ENCODE results near the gene TTYH1. TPM values are rescaled to one million over a fixed set of nuclear protein-coding genes. Genes with fewer than 3 reads are reported as not detected.

TTYH1 gene
- total and polyA plus RNA-seq, 2 of the 8 experiments (the other 6 are each of a cell fraction or from before 2014, with no cell fraction given), result 26.7 to 46.5 TPM

DNA sequence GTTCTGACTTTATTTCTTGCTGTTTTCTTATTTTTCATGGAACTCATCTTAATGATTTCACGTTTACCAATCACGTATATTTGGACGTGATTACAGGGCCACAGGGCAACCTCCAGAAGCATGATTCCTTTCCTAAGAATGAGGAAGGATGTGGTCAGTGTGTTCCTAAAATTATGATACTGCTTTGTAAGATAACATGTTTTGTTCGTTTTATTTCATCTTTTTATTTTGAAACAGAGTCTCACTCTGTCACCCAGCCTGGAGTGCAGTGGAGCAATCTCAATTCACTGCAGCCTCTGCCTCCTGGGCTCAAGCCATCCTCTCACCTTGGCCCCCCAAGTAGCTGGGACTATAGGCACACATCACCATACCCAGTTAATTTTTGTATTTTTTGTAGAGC lies 25.7 kb upstream of the TTYH1 start:
- ChIA-PET CTCF (ENCODE audit: partially characterized antibody) (interaction anchor here (0.7 to 7.1 kb wide), 12 partner anchors 20 to 123 kb away, joined by 3 to 109 read pairs (median 34); partner anchors contain the start of gene TTYH1), POLR2A (ENCODE audit: partially characterized antibody) (no interaction called here)
- peaks cover 0 to 2% (median 0%) of the 10 kb centered on the region in 4 experiments; a peak in 2 of 7 replicates for H3K27me3 ChIP-seq (replicated peaks in 1 of 4; ENCODE audit: control insufficient read depth in 3 of 4, extremely low read depth in 1 of 4, insufficient read depth in 3 of 4, low read length in 3 of 4)
- no peak overlapping the region for H3K14ac ChIP-seq (ENCODE audit: insufficient read length)
- no peak for TF ChIP-seq KDM1A (IDR thresholded peaks at IDR 0.05; ENCODE audit: borderline replicate concordance, low read length)
- no peak for TF ChIP-seq ZNF274 (IDR thresholded peaks at IDR 0.05; ENCODE audit: borderline replicate concordance, extremely low read depth, low read length)
- no peak for TF ChIP-seq JUN (IDR thresholded peaks at IDR 0.05; ENCODE audit: low read depth, low read length)
- no peak for TF ChIP-seq POLR2AphosphoS5 (IDR thresholded peaks at IDR 0.05; ENCODE audit: low read depth, low read length)
- no peak for TF ChIP-seq SRF (IDR thresholded peaks at IDR 0.05; ENCODE audit: low read depth, low read length)
- TF ChIP-seq RBBP5 (IDR thresholded peaks at IDR 0.05; ENCODE audit: borderline replicate concordance, low read depth, low read length), result no peak
- no peak for TF ChIP-seq KDM5A (IDR thresholded peaks at IDR 0.05; ENCODE audit: low read length)
- no peak overlapping the region for H3K18ac ChIP-seq (ENCODE audit: extremely low read depth, low read length)
- no peak overlapping the region for H3K56ac ChIP-seq (replicated peaks; ENCODE audit: insufficient read length, low read depth, low read length)
- no peak overlapping the region for H2BK12ac ChIP-seq (ENCODE audit: low read depth, low read length)
- no peaks in the 10 kb centered on the region for H3K79me2 ChIP-seq (ENCODE audit: control insufficient read depth in 1 of 2, insufficient read depth in 2 of 2, low read length in 2 of 2)
- H2AK5ac ChIP-seq (ENCODE audit: low read depth, low read length), result no peak overlapping the region
- H2BK120ac ChIP-seq (replicated peaks; ENCODE audit: low read depth, low read length), result no peak overlapping the region
- H3K4me1 ChIP-seq (replicated peaks in 1 of 4; ENCODE audit: control insufficient read depth in 3 of 4, insufficient read depth in 4 of 4, low read length in 3 of 4), result peaks cover 0 to 9% (median 6%) of the 10 kb centered on the region in 4 experiments; a peak in 6 of 7 replicates
- 88% methylated on average over 4 of the region's 4 CpGs; no CpG with 5 or more reads in 1 of the 2 experiments for WGBS, 2 experiments (ENCODE audit: extremely low coverage in 1 of 2, insufficient coverage in 1 of 2, insufficient read length in 1 of 2, insufficient replicate concordance in 2 of 2, low coverage in 1 of 2, low lambda C conversion rate in 2 of 2, missing lambda C conversion rate in 1 of 2)
- no peaks in the 10 kb centered on the region for H3K36me3 ChIP-seq (ENCODE audit: control insufficient read depth in 2 of 4, insufficient read depth in 4 of 4, low read length in 3 of 4)
- H2BK20ac ChIP-seq (ENCODE audit: low read length), result no peak overlapping the region
- no peaks in the 10 kb centered on the region for H3K9me3 ChIP-seq (ENCODE audit: insufficient read depth in 2 of 2, low read depth in 1 of 2, low read length in 1 of 2)
- no peaks in the 10 kb centered on the region for H3K79me1 ChIP-seq (ENCODE audit: low read depth, low read length)
- H4K20me1 ChIP-seq (replicated peaks in 1 of 2; ENCODE audit: control insufficient read depth in 1 of 2, insufficient read depth in 2 of 2, low read length in 2 of 2), result no peaks in the 10 kb centered on the region
- H3K23me2 ChIP-seq (ENCODE audit: low read depth, low read length), result no peaks in the 10 kb centered on the region
- H4K5ac ChIP-seq (ENCODE audit: insufficient read length, low read depth, low read length), result no peak overlapping the region
- DNase-seq (ENCODE audit: low read depth in 1 of 2, low spot score in 2 of 2) (no peak), FAIRE-seq (no peak)
- H3K27ac ChIP-seq (ENCODE audit: low read depth, low read length), result no peak overlapping the region
- no peak overlapping the region for H2BK15ac ChIP-seq (ENCODE audit: low read length)
- no peak overlapping the region for H3K4me2 ChIP-seq (ENCODE audit: insufficient read depth in 1 of 2, low read depth in 2 of 2, low read length in 2 of 2)
- no peak overlapping the region for H3K4ac ChIP-seq (replicated peaks; ENCODE audit: insufficient read length, low read depth, low read length)
- H2BK5ac ChIP-seq (ENCODE audit: low read depth, low read length), result no peak overlapping the region
- H2AFZ ChIP-seq (ENCODE audit: low read length), result no peak overlapping the region
- H4K8ac ChIP-seq (ENCODE audit: extremely low read depth, insufficient read depth, low read length), result no peak overlapping the region
- no peak overlapping the region for H3K4me3 ChIP-seq (ENCODE audit: extremely low read depth in 1 of 4, insufficient read depth in 2 of 4, low read depth in 3 of 4, low read length in 4 of 4)
- no peak overlapping the region for H3K23ac ChIP-seq (ENCODE audit: insufficient read length)
- H3K9ac ChIP-seq (replicated peaks in 1 of 4; ENCODE audit: extremely low read depth in 1 of 4, low read depth in 3 of 4, low read length in 3 of 4), result no peak overlapping the region
- H4K91ac ChIP-seq (replicated peaks; ENCODE audit: insufficient read length, low read length), result no peak overlapping the region

Measured in H1 (cell line).